ENCODE data around the gene PXMP4.

Gene PXMP4

GRCh38 chr20:33721391-33722140, 1.5 kb upstream of the PXMP4 start:
- H3K27me3 ChIP-seq (ENCODE audit: insufficient read depth, low read depth): no peaks in the 10 kb centered on the region
- H3K36me3 ChIP-seq (ENCODE audit: insufficient read depth): no peaks in the 10 kb centered on the region
- no peak overlapping the region for H3K4me2 ChIP-seq
- H3K27ac ChIP-seq: no peak overlapping the region
- H3K9ac ChIP-seq: no peak overlapping the region
- TF ChIP-seq CTCF (conservative IDR thresholded peaks at IDR 0.05; ENCODE audit: low read depth, low read length): no peak
- no peaks in the 10 kb centered on the region for H4K20me1 ChIP-seq (ENCODE audit: insufficient read depth)
- no peaks in the 10 kb centered on the region; the same call in 1 of the 2 replicates for H3K79me2 ChIP-seq (ENCODE audit: insufficient read depth, low read depth)
- no peak overlapping the region for H2AFZ ChIP-seq (ENCODE audit: low read depth)
- peaks cover 33% of the 10 kb centered on the region for H3K4me1 ChIP-seq (ENCODE audit: low read depth, poor library complexity, severe bottlenecking)
- H3K4me3 ChIP-seq (IDR thresholded peaks at IDR 0.05; ENCODE audit: insufficient read depth, low read depth, low read length): no peak overlapping the region

GRCh38 chr20:33719277-33719988, 677 bp downstream of the PXMP4 start:
- no peak for TF ChIP-seq CTCF (conservative IDR thresholded peaks at IDR 0.05; ENCODE audit: low read depth, low read length)
- no peaks in the 10 kb centered on the region for H4K20me1 ChIP-seq (ENCODE audit: insufficient read depth)
- H3K4me1 ChIP-seq (ENCODE audit: low read depth, poor library complexity, severe bottlenecking): peaks cover 15% of the 10 kb centered on the region
- H3K4me3 ChIP-seq (IDR thresholded peaks at IDR 0.05; ENCODE audit: insufficient read depth, low read depth, low read length): no peak overlapping the region
- H3K9ac ChIP-seq: peak overlapping the region; percentile 3; the same call in 1 of the 2 replicates
- H3K27ac ChIP-seq: no peak overlapping the region
- H3K79me2 ChIP-seq (ENCODE audit: insufficient read depth, low read depth): no peaks in the 10 kb centered on the region; the same call in 1 of the 2 replicates
- H3K4me2 ChIP-seq: peak overlapping the region; percentile 44; the same call in 1 of the 2 replicates
- no peaks in the 10 kb centered on the region for H3K27me3 ChIP-seq (ENCODE audit: insufficient read depth, low read depth)
- H3K36me3 ChIP-seq (ENCODE audit: insufficient read depth): no peaks in the 10 kb centered on the region
- peak overlapping the region; percentile 37; the same call in 1 of the 2 replicates for H2AFZ ChIP-seq (ENCODE audit: low read depth)

GRCh38 chr20:33716498-33716897, 3.6 kb downstream of the PXMP4 start:
- no peak overlapping the region for H3K27ac ChIP-seq
- no peak overlapping the region for H2AFZ ChIP-seq (ENCODE audit: low read depth)
- no peaks in the 10 kb centered on the region; the same call in 1 of the 2 replicates for H3K79me2 ChIP-seq (ENCODE audit: insufficient read depth, low read depth)
- H3K4me1 ChIP-seq (ENCODE audit: low read depth, poor library complexity, severe bottlenecking): no peaks in the 10 kb centered on the region
- H3K36me3 ChIP-seq (ENCODE audit: insufficient read depth): no peaks in the 10 kb centered on the region
- no peak for TF ChIP-seq CTCF (conservative IDR thresholded peaks at IDR 0.05; ENCODE audit: low read depth, low read length)
- no peak overlapping the region for H3K4me3 ChIP-seq (IDR thresholded peaks at IDR 0.05; ENCODE audit: insufficient read depth, low read depth, low read length)
- no peaks in the 10 kb centered on the region for H3K27me3 ChIP-seq (ENCODE audit: insufficient read depth, low read depth)
- H3K4me2 ChIP-seq: no peak overlapping the region
- H3K9ac ChIP-seq: no peak overlapping the region
- no peaks in the 10 kb centered on the region for H4K20me1 ChIP-seq (ENCODE audit: insufficient read depth)

- Histone ChIP-seq H3K4me2 (no peak overlapping the region), H3K4me3 (IDR thresholded peaks at IDR 0.05; ENCODE audit: insufficient read depth, low read depth, low read length) (no peak overlapping the region), H2AFZ (ENCODE audit: low read depth) (no peak overlapping the region), H4K20me1 (ENCODE audit: insufficient read depth) (no peaks in the 10 kb centered on the region), H3K27me3 (ENCODE audit: insufficient read depth, low read depth) (no peaks in the 10 kb centered on the region), H3K27ac (no peak overlapping the region), H3K79me2 (ENCODE audit: insufficient read depth, low read depth) (no peaks in the 10 kb centered on the region), H3K4me1 (ENCODE audit: low read depth, poor library complexity, severe bottlenecking) (peaks cover 12% of the 10 kb centered on the region), H3K36me3 (ENCODE audit: insufficient read depth) (no peaks in the 10 kb centered on the region), H3K9ac (no peak overlapping the region)
- no peak for TF ChIP-seq CTCF (conservative IDR thresholded peaks at IDR 0.05; ENCODE audit: low read depth, low read length)
Observed at GRCh38 chr20:33713865-33714367, 6.2 kb downstream of the PXMP4 start.
